HFF-Myc (cell line): Measurements from ENCODE around the gene SALL3.

Experiments used
- DNase-seq: peaks from one replicate; pipeline ENCODE4 v3.0.0-alpha.2; 2011; ENCODE audit warnings: low read depth; ENCODE audit errors: extremely low read depth
- H3K4me3 ChIP-seq: replicated peaks from 2 replicates; pipeline ENCODE4 v1.5.1; 2011; ENCODE audit warnings: low read depth, mild to moderate bottlenecking, control low read depth, low read length
- TF ChIP-seq, protein P1 (sequence below): IDR thresholded peaks from 2 replicates; pipeline ENCODE4 v1.5.1; 2012; ENCODE audit warnings: mild to moderate bottlenecking, low read depth, low read length, control low read depth; ENCODE audit errors: missing control alignments

Gene SALL3

DNA sequence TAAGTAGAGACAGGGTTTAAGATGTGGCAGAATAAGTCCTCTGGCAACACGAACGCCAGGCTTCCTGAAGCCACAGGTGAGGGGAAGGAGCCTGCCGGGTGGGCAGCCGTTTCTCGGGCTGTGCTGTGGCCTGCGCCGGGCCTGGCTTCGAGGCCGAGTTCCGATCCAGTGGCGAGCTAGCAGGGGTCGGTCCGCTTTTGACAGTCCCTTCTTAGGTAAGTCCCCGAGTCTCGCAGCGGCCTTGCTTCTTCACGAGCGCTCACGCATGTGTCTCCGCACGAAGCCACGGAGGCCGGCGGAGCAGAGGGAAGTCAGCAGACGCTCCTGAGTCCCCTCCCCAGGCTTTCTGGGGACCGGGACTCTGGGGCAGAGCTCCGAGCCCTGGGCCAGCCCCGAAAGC is 26.0 kb downstream of the SALL3 start:
- TF ChIP-seq, protein P1, sequence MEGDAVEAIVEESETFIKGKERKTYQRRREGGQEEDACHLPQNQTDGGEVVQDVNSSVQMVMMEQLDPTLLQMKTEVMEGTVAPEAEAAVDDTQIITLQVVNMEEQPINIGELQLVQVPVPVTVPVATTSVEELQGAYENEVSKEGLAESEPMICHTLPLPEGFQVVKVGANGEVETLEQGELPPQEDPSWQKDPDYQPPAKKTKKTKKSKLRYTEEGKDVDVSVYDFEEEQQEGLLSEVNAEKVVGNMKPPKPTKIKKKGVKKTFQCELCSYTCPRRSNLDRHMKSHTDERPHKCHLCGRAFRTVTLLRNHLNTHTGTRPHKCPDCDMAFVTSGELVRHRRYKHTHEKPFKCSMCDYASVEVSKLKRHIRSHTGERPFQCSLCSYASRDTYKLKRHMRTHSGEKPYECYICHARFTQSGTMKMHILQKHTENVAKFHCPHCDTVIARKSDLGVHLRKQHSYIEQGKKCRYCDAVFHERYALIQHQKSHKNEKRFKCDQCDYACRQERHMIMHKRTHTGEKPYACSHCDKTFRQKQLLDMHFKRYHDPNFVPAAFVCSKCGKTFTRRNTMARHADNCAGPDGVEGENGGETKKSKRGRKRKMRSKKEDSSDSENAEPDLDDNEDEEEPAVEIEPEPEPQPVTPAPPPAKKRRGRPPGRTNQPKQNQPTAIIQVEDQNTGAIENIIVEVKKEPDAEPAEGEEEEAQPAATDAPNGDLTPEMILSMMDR: no peak
- no peak for DNase-seq
- H3K4me3 ChIP-seq: no peak overlapping the region

DNA sequence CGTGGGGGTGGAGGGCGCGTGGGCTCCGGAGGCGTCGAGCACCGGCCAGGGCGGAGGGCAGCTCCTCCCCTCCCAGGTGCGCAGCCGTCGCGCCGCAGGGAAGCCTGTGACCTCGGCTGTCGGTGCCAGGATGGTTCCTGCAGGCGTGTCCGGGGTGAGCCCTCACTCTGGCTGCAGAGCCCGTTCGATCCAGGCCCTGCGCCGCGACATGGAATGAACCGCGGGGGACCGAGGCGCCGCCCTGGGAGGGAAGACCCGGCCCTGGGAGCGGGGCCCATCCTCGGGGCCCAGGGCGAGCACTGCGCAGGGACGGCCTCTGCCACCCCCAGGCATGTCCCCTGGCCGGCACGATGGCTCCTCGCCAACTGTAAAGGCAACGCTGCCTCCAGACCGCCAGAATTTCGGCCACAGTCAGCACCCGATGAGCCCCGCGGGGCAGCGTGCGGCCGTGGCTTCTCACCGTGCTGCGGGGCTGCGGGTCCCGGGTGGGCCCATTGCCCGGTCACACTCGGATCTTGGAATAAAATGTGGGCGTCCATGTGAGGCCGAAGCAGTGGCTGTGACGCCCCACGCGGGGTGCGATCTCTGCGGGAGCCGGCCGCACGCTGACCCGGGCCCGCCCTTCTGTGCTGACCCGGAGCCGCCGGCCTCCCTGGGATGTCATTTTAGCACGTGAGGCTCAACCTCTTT is 26.6 kb downstream of the SALL3 start:
- TF ChIP-seq, protein P1: no peak
- no peak for DNase-seq
- H3K4me3 ChIP-seq: no peak overlapping the region

DNA sequence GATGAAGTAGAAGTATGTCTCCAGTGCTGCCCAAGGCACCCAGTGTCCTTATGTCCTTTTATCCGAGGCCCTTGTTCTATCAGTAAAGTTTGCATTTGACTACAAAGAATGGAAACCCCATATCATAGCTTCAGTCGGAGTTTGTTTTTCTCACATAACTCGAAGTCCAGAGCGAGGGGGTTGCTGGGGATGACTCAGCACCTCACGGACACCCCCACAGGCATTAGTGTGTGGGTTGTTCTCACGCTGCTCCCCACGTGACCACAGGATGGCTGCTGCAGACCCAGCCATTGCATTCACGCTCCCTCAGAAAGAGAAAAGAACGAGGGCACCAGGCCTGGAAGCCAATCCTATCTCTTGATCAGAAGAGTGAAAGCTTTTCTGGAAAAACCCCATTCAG is 27.8 kb downstream of the SALL3 start:
- TF ChIP-seq, protein P1: no peak
- no peak overlapping the region for H3K4me3 ChIP-seq

DNA sequence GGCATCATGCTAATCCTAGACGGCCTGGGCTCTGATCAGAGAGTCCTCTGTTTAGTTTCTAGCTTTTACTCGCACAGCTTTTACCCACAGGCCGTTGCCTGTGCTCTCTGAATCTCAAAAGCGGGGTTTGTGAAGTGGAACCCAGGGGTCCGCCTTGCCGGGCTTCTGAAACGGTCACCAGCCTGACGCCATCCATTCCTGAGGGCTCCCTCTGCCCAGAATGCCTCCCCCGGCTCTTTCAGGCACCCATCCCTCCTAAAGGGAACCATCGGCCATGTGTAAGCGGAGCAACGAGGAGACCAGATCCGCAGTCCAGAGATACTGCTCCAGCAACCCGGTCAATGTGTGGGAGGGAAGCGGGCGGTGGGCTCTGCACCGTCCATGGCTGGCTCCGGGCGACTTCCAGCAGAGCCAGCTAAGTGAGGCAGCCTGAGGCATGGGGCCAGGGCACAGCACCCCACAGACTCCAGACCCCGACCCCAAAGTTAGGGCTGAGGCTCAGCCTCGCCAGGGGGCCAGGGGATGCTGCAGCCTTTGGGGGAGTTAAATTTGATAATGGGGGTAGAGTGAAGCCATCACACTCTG is 28.8 kb downstream of the SALL3 start:
- H3K4me3 ChIP-seq: no peak overlapping the region
- no peak for DNase-seq
- TF ChIP-seq, protein P1: no peak

More for the DNA sequence above, 27.8 kb downstream of the SALL3 start:
- DNase-seq: no peak

DNA sequence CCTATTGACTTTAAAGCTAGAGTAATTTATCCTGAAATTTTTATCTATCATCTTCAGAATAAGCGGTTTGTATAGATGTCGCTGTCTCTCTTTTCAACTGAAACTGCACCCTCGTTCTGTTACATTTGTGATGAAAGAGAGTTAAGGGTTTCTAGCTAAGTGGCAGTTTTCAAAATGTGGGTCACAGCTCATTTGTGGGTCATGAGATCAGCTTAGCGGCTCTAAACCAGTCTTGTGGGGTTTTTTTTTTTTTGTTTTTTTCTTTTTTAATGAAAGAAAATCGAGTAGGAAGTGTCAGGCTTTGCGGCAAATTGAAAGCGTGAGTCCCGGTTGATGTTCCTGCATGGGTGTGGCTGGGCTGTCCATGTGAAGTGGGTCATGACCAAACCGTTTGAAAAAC is 31.2 kb downstream of the SALL3 start:
- DNase-seq: no peak
- TF ChIP-seq, protein P1: no peak
- H3K4me3 ChIP-seq: no peak overlapping the region

DNA sequence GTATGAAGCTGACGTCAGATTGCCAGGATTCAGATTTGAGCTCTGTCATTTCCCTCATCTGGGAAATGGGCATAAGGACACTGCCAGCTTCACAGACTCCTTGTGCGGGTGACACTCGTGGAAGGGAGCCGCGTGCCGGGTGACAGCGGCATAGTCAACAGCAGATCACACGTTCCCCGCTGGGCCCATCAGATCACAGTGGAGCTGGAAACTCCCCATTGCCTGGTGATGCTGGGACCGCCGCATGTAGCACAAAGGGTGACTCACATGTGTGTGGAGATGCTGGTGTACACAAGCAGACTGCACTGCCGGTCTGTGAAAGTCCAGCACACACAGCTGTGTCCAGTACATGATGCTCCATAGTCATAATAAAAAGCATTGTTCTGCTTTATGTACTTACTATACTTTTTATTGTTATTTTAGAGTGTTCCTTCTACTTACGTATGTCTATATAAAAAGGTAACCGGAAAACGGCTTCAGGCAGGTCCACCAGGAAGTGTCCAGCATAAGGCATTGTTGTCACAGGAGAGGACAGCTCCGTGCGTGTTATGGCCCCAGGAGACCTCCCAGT is 31.8 kb downstream of the SALL3 start:
- DNase-seq: no peak

More for the DNA sequence above, 31.8 kb downstream of the SALL3 start:
- H3K4me3 ChIP-seq: no peak overlapping the region
- TF ChIP-seq, protein P1: no peak
